Keratinocyte (primary cell): Measurements from ENCODE around the gene ARPC1B. TPM values are rescaled to one million over a fixed set of nuclear protein-coding genes. Genes with fewer than 3 reads are reported as not detected.
A peak's percentile ranks its signal among the peaks of the same experiment; 100 is the strongest.
"Not testable (repeated sequence)": the region's sequence is repeated elsewhere in the genome, so short reads cannot be mapped to it uniquely, and the experiment has no call there.

ENCODE experiments used
- DNase-seq: peaks from one replicate; pipeline ENCODE4 v3.0.0-alpha.2; 2011; ENCODE audit warnings: low read depth, missing footprints, low spot score
- FAIRE-seq: peaks from 2 replicates; lab custom pipeline; 2011; peaks lifted over from hg19 to GRCh38; lab: Jason Lieb, UNC
- H2AFZ ChIP-seq: 2 replicates; pipeline ENCODE4 v1.6.0; 2012; ENCODE audit warnings: low read length, control low read depth, inconsistent platforms; ENCODE audit not compliant: control insufficient read depth
- H3K27ac ChIP-seq: 2 replicates; pipeline ENCODE4 v1.5.1; 2011; ENCODE audit warnings: low read length; ENCODE audit not compliant: control insufficient read depth, insufficient read depth
- H3K27me3 ChIP-seq: 3 replicates; pipeline ENCODE4 v1.6.0; 2011; ENCODE audit warnings: low read length; ENCODE audit not compliant: control insufficient read depth, insufficient read depth; ENCODE audit errors: extremely low read depth
- H3K36me3 ChIP-seq, 2 experiments: 2 replicates in 1 of 2; 3 replicates in 1 of 2; pipeline ENCODE4 v1.5.1; 2011; ENCODE audit warnings: low read length in 2 of 2, mild to moderate bottlenecking in 1 of 2; ENCODE audit not compliant: control insufficient read depth in 2 of 2, insufficient read depth in 2 of 2; ENCODE audit errors: extremely low read depth in 1 of 2
- H3K4me1 ChIP-seq: 3 replicates; pipeline ENCODE4 v1.5.1; 2011; ENCODE audit warnings: low read length; ENCODE audit not compliant: control insufficient read depth, insufficient read depth; ENCODE audit errors: extremely low read depth
- H3K4me2 ChIP-seq: 3 replicates; pipeline ENCODE4 v1.6.0; 2011; ENCODE audit warnings: low read depth, low read length; ENCODE audit not compliant: control insufficient read depth, insufficient read depth; ENCODE audit errors: extremely low read depth
- H3K4me3 ChIP-seq, 3 experiments: fragments of 200-600 bp in 1 of 3; sonication (generic) in 1 of 3; 2 replicates in 2 of 3; 3 replicates in 1 of 3; pipeline ENCODE4 v1.5.1; 2011 to 2016; ENCODE audit warnings: low read length in 3 of 3, mild to moderate bottlenecking in 3 of 3, control low read depth in 2 of 3, inconsistent platforms in 1 of 3, low read depth in 1 of 3, mixed read lengths in 1 of 3, mixed run types in 1 of 3, moderate library complexity in 1 of 3; ENCODE audit not compliant: control insufficient read depth in 2 of 3, insufficient read depth in 2 of 3; ENCODE audit errors: extremely low read depth in 1 of 3
- H3K79me2 ChIP-seq: 2 replicates; pipeline ENCODE4 v1.6.0; 2012; ENCODE audit warnings: low read length; ENCODE audit not compliant: control insufficient read depth, insufficient read depth
- H3K9ac ChIP-seq: 3 replicates; pipeline ENCODE4 v1.6.0; 2011; ENCODE audit warnings: low read length; ENCODE audit not compliant: control insufficient read depth, insufficient read depth; ENCODE audit errors: extremely low read depth
- H3K9me1 ChIP-seq: 3 replicates; pipeline ENCODE4 v1.6.0; 2011; ENCODE audit warnings: low read length; ENCODE audit not compliant: control insufficient read depth, insufficient read depth; ENCODE audit errors: extremely low read depth
- H3K9me3 ChIP-seq: 2 replicates; pipeline ENCODE4 v1.5.1; 2012; ENCODE audit warnings: low read depth, low read length; ENCODE audit not compliant: control insufficient read depth
- H4K20me1 ChIP-seq: 3 replicates; pipeline ENCODE4 v1.6.0; 2011; ENCODE audit warnings: low read length; ENCODE audit not compliant: control insufficient read depth, insufficient read depth; ENCODE audit errors: extremely low read depth
- CTCF ChIP-seq, 3 experiments: IDR thresholded peaks in 1 of 3; conservative IDR thresholded peaks in 1 of 3; optimal IDR thresholded peaks in 1 of 3; 2 replicates in 2 of 3; 3 replicates in 1 of 3; pipeline versions ENCODE3 to v1.5.1; 2011; ENCODE audit warnings: low read length in 3 of 3, mild to moderate bottlenecking in 3 of 3, moderate library complexity in 2 of 3, control low read depth in 1 of 3, inconsistent platforms in 1 of 3; ENCODE audit not compliant: insufficient read depth in 2 of 3; ENCODE audit errors: extremely low read depth in 1 of 3
- EZH2 ChIP-seq: IDR thresholded peaks from one replicate; pipeline ENCODE4 v1.6.1; 2012; ENCODE audit warnings: inconsistent platforms, mild to moderate bottlenecking, low read length, moderate library complexity
- dilution Hi-C: fragments of 300-500 bp; cut with MboI; formaldehyde crosslinking; loops from one replicate; pipeline ENCODE4 v1.7.0; 2020; ENCODE audit warnings: low sequenced_read_pairs; ENCODE audit not compliant: extremely low pct_ligation_motif_present
- polyA plus RNA-seq, 5 experiments: library from polyadenylated mRNA; depleted of rRNA in 3 of 5; stranded (reverse) in 3 of 5; stranded (forward) in 1 of 5; unstranded in 1 of 5; fragments of >200 nt; gene quantifications; 1 replicate in 1 of 5; 2 replicates in 3 of 5; 3 replicates in 1 of 5; pipeline versions ENCODE4 v1.2.1 to v1.2.3, GENCODE V29; 2011 to 2012; ENCODE audit warnings: missing spikeins in 2 of 5, low read depth in 1 of 5, low replicate concordance in 1 of 5

The ARPC1B gene
- polyA plus RNA-seq, 1 donor (not counting 4 experiments of a cell fraction or from before 2014, with no cell fraction given): 383 TPM

- dilution Hi-C loops: no loop called here
- no peak for DNase-seq
- H3K4me3 ChIP-seq: peak overlapping the region; percentile 48 to 91 (median 83)
- peak overlapping the region; percentile 8 for H3K4me2 ChIP-seq
- H4K20me1 ChIP-seq: peaks cover 14% of the 10 kb centered on the region
- peaks cover 14% of the 10 kb centered on the region for H3K79me2 ChIP-seq
- no peaks in the 10 kb centered on the region for H3K27me3 ChIP-seq
- H3K27ac ChIP-seq: peak overlapping the region; percentile 36
- H3K9ac ChIP-seq: peak overlapping the region; percentile 61
- FAIRE-seq: no peak
- H3K4me1 ChIP-seq: peaks cover 46% of the 10 kb centered on the region
- H3K9me3 ChIP-seq: no peaks in the 10 kb centered on the region
- no peak for TF ChIP-seq EZH2
- no peak for TF ChIP-seq CTCF (optimal IDR thresholded peaks at IDR 0.05 in 1 of 3, IDR thresholded peaks at IDR 0.05 in 1 of 3, conservative IDR thresholded peaks at IDR 0.05 in 1 of 3; ENCODE audit: extremely low read depth in 1 of 3, insufficient read depth in 2 of 3, low read length in 3 of 3)
- H2AFZ ChIP-seq: no peak overlapping the region
- H3K9me1 ChIP-seq: no peaks in the 10 kb centered on the region
- H3K36me3 ChIP-seq: peaks cover 9 to 12% of the 10 kb centered on the region in 2 experiments
These were observed 709 bp downstream of the ARPC1B start for GRCh38 chr7:99375070-99375807.

- DNase-seq (peak; percentile 63), FAIRE-seq (peak; percentile 93)
- Histone ChIP-seq H3K9me1 (peaks cover 6% of the 10 kb centered on the region), H3K9ac (peak overlapping the region; percentile 73), H3K4me1 (peaks cover 44% of the 10 kb centered on the region), H3K4me3 (no peak overlapping the region), H3K79me2 (peaks cover 51% of the 10 kb centered on the region), H3K36me3 (peaks cover 24 to 34% of the 10 kb centered on the region in 2 experiments), H3K27me3 (no peaks in the 10 kb centered on the region), H2AFZ (no peak overlapping the region), H3K9me3 (no peaks in the 10 kb centered on the region), H3K4me2 (peak overlapping the region; percentile 49), H4K20me1 (peaks cover 33% of the 10 kb centered on the region), H3K27ac (peak overlapping the region; percentile 88)
- no peak for TF ChIP-seq EZH2
- TF ChIP-seq CTCF (optimal IDR thresholded peaks at IDR 0.05 in 1 of 3, IDR thresholded peaks at IDR 0.05 in 1 of 3, conservative IDR thresholded peaks at IDR 0.05 in 1 of 3; ENCODE audit: extremely low read depth in 1 of 3, insufficient read depth in 2 of 3, low read length in 3 of 3): no peak
- dilution Hi-C loops: no loop called here
These were observed 4.6 kb downstream of the ARPC1B start for GRCh38 chr7:99379043-99379577.

- H3K4me2 ChIP-seq: peak overlapping the region; percentile 49
- peaks cover 44% of the 10 kb centered on the region for H3K4me1 ChIP-seq
- FAIRE-seq, DNase-seq, H2AFZ ChIP-seq, H3K27me3 ChIP-seq, dilution Hi-C loops, H3K9me3 ChIP-seq, H3K4me3 ChIP-seq, H3K9me1 ChIP-seq: not testable (repeated sequence)
- H3K27ac ChIP-seq: peak overlapping the region; percentile 88
- H3K79me2 ChIP-seq: peaks cover 56% of the 10 kb centered on the region
- peaks cover 25 to 35% of the 10 kb centered on the region in 2 experiments for H3K36me3 ChIP-seq
- peak overlapping the region; percentile 73 for H3K9ac ChIP-seq
- H4K20me1 ChIP-seq: peaks cover 37% of the 10 kb centered on the region
These were observed 5.1 kb downstream of the ARPC1B start for GRCh38 chr7:99379693-99380031.
